ENCODE measurements around the gene TBC1D8.

DNA sequence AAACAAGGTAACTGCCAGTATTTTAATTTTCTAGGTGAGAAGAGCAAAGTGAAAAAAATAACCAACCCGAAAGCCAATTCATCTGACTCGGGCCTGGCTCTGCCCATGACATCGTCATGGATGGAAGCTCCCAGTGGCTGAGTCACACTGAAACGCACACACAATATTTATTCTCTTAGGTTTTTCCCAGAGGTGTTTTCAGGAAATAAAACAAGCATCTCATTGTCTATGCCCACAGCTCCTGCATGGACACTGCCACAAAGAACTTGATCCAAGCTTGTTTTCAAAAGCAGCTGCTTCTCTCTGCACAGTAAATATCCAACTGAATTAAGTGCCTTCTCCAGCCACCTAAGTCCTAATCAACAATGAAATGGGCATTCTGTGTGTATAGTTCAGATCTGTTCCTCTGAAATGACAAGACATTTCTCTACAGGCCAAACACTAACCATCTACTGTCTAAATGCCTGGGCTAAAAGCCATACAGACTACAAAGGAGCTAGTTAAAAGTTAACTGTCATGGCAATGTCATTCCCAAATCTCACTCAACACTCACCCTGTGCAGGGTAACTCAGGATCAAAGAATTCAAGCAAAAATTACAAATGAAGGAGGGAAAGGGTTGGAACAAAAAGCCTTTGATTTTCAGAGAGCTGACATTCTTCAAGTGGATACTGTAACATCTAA, 86.2 kb downstream of the TBC1D8 start:
- TF ChIP-seq, protein P1, sequence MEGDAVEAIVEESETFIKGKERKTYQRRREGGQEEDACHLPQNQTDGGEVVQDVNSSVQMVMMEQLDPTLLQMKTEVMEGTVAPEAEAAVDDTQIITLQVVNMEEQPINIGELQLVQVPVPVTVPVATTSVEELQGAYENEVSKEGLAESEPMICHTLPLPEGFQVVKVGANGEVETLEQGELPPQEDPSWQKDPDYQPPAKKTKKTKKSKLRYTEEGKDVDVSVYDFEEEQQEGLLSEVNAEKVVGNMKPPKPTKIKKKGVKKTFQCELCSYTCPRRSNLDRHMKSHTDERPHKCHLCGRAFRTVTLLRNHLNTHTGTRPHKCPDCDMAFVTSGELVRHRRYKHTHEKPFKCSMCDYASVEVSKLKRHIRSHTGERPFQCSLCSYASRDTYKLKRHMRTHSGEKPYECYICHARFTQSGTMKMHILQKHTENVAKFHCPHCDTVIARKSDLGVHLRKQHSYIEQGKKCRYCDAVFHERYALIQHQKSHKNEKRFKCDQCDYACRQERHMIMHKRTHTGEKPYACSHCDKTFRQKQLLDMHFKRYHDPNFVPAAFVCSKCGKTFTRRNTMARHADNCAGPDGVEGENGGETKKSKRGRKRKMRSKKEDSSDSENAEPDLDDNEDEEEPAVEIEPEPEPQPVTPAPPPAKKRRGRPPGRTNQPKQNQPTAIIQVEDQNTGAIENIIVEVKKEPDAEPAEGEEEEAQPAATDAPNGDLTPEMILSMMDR (IDR thresholded peaks at IDR 0.05), result no peak
- TF ChIP-seq POLR2A (IDR thresholded peaks at IDR 0.05), result peak in 1 of 3 donors; percentile 30

Data from body of pancreas (tissue), 4 donors.